Hindlimb muscle (tissue), 1 donor: ENCODE data around the gene IL22RA1. TPM values are rescaled to one million over a fixed set of nuclear protein-coding genes. Genes with fewer than 3 reads are reported as not detected.

Source experiments
- DNase-seq: peaks from one replicate; pipeline ENCODE4 v3.0.0-alpha.2; 2013
- polyA plus RNA-seq: library from polyadenylated mRNA; unstranded; fragments of 120-200 nt; gene quantifications from one replicate; pipeline ENCODE4 v1.2.1, GENCODE V29; 2013; ENCODE audit not compliant: insufficient read length

The IL22RA1 gene
- polyA plus RNA-seq, 1 donor: not detected

DNA sequence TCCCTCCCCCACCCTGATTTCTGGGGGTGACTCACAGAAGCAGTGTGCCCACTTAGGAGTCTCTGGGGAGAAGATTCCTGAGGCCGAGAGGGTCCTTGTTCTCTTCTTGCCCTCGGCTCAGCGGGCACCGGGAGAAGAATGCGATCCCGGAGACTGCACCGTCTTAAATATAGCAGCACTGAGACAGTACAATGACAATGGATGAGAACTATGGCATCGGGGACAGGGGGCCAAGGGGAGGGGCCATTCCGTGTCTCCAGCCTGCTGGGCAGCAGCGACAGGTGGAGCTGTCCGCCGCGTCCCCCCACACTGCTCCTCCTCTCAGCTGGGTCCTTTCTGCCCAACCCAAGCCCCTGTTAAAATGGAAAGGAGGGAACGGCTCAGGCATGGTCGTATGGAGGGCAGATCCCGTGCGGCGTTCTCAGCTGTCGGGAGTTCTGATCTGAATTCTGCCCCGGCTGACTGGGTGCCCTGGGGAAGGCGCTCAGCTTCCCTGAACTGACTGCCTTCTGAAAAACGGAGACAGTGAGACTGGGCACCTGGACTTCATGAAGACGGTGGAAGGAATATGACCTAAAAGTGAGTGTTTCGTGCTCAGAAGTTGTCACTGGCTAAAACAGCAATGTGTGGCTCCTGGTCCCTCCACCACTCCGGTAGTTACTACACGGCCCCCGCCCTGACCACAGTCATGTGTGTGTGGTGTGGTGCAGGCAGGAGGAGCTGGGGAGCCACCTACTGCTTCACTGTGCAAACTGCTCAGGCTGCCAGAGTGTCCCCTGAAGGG lies 30.8 kb downstream of the IL22RA1 start, which contains the start of gene MYOM3:
Gene MYOM3, minus strand, starts transcription at position 140 of the 784 bp plus-strand sequence. CDS start 3,499 bp downstream, outside the sequence.
- no peak for DNase-seq

DNA sequence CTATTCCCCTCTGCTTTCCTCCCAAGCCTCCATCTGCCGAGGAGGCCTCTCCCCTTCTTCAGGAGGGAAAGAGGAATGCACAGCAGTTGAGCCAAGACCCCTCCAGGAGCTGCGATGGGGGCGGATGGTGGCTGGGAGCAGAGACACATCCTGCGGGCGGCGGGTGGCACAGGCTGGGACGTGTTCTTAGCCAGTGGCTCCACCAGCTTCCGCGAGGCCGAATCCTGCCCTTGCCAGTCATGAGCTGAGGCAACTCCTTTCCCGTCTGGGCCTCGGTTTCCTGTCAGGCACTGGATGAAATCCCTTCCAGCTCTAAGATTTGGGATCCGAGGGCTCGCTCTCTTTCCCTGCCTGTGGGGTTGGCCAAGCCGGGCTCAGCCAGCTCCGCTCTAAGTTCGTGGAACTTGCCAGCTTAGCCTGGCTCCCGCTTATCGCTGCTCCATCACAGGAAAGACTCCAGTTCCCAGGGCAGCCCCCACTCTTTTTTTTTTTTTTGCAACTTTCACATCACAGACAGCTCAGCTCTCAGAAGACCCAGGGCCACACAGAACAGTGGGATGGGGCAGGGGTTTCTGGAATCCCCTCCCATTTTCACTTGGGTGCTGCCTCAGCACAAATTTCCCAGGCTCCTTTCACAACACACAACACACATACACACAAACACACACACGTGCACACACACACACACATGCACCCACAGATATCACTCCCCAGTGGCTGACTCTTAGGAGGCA lies 31.5 kb downstream of the IL22RA1 start:
- no peak for DNase-seq

DNA sequence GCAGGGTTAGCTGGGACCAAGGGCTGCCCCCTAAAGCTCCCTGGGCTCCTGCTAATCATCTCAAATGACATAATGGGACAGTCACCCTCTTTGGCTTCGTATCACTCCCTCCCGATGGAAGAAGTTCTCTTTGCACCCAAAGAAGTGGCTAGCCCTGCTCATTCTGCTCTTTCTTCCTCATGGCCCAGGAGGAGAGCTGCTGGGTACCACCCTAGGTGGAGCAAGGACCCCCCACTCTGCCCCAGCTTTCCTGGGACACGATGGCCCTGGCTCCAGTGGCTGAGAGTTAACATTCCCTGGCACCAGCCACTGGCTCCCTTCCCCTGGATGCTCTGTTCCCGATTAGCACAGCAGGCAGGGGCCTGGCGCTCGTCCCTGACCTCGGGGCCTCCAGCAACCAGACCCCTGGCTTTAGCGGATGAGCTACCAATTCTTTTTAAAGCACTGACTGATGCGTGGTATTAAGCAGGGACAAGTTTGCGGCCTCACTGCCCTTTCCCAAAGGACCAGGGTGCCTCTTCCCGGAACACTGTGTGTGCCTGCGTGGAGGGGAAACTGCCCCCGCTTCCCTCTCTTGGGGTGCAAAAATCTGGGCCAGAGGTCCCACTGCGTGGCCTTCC lies 32.2 kb downstream of the IL22RA1 start:
- no peak for DNase-seq

DNA sequence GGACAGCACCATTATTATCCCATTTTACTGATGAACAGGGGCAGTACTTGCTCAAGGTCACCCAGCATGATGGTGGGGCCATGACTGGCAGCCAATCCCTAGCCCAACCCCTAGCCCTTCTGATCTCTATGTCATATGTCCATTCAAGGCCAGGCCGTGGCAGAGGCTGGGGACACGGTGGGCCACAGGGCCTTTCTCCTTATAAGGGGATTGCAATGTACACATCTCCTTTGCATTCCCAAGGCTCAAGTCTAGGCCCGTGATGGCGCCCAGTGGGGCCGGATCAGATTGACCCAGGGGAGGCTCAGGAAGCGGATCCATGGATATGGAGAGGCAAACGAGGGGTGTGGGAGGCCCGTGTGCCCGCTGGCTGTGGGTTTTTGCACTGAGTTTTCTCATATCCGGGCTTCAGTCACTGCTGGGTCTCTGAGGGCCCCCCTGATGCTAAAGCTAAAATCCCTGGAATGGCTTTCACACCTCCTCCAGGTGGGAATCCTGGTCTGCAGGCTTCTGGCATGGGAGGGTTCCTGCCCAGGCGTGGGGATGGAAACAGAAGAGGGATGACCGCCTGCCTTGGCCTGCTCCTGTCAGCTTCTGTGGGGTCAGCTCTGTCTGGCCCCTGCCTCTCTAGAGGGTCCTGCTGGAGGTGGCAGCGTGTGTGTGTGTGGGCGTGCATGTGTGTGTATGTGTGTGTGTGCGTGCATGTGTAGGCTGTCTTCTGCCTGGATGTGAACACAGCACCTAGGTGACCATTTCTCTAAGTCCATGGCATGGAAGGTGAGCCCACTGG lies 33.1 kb downstream of the IL22RA1 start:
- no peak for DNase-seq

DNA sequence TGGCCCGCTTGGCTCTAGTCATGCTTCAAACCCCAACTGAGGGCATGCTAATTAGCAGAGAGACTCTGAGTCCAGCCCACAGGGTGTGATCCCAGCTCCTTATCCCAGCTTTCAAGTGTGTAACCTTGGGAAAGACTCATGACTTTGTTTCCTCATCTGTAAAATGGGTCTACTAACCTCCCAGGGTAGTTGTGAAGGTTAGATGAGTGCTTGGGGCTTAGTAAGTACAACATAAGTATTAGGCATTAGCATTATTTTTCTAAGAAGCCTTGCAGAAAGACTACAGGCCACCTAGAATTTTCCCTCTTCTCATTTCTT lies 33.8 kb downstream of the IL22RA1 start:
- no peak for DNase-seq

DNA sequence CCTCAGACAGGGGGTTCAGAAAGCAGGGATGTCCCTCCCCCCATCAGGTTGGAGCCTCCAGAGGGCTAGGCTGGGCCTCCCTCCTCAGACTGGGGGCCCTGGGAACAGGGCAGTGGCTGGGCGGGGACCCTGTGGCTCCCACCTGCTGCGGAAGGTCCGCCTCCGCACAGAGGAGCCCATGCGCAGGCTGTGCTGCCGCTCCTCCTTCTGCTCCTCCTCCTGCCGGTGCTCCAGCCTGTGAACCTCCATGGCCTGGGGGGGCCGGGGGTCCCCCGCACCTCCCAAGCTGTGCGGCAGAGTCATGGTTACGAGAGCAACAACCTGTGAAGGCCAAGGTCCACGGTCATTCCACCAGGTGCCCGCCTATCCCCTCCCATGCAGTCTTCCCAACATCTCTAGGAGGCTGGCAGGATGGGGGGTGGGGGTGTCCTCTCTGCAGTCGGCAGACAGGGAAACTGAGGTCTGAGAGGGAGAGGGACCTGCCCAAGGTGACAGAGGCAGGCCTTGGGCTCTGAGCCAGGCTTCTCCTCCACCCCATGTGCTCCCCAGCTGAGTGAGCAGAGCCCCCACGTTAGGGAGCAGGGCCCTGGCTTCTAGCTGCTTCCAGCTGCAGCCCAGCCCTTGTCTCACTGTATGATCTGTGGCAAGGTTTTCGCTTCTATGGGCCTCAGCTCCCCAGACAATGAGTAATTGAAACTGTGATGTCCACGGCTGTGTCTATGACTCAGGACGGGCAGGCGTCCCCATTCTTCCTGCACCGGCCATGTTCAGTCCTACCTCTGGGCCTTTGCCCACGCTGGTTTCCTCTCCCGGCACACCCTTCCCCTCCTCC lies 34.4 kb downstream of the IL22RA1 start:
- DNase-seq: no peak

DNA sequence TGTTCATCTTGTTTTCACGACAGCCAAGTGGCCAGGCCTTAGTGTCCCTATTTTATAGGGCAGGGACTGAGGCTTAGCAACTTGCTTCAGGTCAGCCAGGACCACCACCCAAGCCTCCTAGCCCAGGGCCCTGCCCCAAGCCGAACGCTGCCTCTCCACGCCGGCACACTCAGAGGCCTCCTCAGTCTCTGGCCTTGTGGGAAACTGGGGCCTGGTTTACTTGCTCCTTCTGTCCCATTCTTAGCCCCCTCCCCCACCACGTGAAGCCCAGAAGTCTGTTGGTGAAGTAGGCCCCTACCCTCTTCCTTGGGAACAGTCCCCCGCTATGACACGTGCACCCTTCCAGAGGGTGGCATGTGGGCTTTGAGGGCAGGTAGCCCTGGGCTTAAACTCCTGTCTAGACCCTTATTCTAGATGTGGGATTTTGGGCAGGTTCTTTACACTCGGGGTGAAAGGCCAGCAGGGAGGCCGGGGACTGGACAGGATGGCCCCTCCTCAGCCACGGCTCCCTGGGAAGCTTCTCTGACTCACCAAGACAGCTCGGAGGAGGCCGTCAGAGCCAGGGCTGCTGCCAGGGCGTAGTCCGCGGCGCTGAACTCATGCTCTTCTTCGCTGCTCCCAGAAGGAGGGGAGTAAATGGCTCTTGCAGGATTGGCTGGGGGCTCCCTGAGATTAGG lies 35.3 kb downstream of the IL22RA1 start:
- no peak for DNase-seq

DNA sequence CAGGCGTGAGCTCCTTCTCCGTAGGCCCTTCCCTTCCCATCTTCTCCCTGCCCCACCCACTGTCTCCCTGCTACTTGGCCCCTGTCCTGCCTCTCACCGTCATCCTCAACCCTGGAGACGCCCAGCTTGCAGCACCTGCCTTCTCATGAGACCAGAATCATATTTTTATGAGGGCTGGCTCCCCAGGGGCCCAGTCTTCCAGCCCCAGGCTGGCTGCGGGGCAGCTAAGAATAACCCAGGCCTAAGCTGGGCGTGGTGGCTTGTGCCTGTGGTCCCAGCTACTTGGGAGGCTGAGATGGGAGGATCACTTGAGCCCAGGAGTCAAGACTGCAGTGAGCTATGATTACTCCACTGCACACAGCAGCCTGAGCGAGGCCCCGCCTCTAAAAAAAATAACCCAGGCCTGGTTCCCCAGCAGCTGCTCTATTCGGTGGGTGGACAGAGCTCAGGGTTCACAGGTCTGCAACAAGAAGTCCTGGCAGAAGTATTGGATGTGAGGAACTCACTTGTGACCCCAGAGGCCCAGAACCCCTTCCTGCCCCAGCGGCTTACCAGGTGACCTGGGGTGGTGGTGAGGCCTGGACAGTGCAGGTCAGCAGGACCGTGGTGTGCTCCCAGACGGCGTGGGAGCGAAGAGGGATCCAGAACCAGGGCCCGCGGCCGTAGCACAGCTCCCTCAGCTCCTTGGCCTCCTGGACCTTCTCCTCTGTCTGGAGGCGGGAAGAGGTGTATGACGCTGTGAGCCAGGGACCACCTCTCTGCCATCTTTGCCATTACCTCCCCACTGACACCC lies 37.4 kb downstream of the IL22RA1 start:
- DNase-seq: no peak

DNA sequence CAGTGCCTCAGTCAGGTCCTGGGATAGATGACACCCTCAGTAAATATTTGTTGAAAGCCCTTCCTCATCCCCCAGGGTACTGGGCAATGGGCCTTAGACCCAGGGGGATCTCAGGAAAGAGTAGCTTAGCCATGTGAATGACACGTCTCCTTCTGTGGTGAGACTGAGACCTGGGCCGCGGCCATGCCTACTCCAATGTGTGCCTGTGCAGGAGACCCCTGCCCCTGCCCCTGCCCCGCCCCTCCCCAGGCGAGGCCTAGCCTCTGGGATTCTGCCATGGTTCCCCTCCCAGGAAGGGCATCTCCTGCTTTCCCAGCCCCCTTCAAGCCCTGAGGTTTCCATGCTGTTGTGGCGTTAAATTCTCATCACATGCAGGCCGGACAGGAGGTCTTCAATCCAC lies 38.1 kb downstream of the IL22RA1 start:
- DNase-seq: no peak

DNA sequence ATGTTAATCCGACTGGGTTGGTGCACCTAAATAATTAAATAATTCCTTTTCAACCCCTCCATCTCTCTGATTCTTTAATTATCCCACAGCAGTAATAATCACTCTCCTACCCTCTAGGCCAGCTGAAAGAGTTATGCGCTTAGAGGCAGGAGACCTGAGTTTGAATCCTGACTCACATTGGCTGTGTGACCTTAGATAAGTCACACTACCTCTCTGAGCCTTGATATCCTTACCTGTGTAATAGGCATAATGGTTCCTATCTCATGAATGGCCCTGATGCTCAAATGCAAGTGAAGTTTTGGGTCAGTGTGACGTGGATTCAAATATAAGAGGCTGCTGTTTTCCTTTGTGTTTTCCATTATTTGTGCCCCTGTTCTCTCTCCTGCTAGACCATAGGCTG lies 39.1 kb downstream of the IL22RA1 start:
- no peak for DNase-seq

DNA sequence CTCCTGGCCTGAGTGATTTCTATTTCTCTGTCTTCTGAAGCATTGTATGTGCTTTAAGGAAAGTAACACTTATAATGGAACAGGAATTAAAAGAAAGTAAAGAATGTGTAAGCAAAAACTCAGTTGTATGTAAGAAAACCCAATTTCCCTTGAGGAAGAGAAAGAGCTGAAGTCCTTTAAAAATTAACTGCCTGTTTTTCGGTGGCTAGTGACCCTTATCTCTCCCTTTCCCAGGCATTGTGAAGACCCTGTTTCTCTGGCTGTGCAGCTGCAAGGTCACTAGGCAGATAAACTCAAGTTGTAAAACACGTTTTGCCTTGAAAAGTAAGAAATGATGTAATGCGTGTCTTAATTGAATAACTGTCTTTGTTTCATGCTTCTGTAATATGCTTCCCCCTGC lies 39.5 kb downstream of the IL22RA1 start:
- DNase-seq: no peak

DNA sequence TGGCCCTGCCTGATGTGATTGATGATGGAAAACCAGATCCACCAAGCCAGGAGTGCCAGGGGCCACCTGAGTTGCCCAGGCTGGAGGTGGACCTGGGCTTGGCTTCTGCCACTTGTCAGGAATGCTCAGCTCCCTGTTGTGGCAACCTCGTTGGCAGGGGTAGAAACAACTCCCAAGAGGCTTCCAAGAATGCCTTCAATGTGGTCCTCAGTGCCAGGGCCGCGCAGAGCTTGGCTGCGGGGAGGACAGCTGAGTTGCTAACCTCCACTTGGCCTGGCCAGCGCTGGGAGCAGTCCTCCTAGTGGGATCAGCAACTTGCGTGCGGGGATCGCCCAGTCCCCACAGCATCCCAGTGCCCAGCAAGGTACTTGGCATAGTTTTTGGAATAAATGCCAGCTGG lies 40.0 kb downstream of the IL22RA1 start:
- DNase-seq: no peak

DNA sequence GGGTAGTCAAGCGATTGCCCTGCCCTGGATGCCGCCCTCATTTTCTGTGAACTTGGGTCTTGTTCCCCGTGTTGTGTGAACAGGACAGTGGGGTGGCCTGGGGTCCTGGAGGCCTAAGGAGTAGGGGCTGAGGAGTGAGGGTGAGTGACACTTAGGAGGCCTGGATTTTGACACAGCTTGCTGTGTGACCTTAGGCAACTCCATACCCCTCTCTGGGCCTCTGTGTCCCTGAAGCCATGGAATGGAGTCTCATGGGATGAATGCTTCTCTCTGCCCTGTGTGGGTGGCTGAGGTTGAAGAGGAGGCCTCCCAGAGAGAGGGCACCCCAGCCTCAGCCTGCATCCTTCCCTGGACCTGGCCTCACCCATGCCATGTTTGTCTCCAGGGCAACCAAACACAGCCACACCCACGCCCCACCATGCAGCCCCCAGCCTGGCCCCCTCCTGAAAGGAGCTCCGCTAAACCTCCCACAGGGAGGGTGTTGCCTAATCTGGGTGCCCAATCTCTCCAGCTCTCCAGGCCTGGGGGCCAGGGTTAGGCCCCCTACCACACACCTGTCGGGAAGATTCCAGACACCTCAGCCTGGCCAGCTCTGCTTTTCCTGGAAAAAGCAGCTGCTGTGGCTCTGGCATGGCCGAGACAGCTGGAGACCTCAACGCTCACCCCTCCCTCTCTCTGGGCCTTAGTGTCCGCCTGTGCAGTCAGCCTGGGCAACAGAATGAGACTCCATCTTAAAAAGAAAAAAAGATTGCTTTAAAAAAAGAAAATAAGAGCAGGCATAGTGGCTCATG lies 40.9 kb downstream of the IL22RA1 start:
- DNase-seq: peak; percentile 53

DNA sequence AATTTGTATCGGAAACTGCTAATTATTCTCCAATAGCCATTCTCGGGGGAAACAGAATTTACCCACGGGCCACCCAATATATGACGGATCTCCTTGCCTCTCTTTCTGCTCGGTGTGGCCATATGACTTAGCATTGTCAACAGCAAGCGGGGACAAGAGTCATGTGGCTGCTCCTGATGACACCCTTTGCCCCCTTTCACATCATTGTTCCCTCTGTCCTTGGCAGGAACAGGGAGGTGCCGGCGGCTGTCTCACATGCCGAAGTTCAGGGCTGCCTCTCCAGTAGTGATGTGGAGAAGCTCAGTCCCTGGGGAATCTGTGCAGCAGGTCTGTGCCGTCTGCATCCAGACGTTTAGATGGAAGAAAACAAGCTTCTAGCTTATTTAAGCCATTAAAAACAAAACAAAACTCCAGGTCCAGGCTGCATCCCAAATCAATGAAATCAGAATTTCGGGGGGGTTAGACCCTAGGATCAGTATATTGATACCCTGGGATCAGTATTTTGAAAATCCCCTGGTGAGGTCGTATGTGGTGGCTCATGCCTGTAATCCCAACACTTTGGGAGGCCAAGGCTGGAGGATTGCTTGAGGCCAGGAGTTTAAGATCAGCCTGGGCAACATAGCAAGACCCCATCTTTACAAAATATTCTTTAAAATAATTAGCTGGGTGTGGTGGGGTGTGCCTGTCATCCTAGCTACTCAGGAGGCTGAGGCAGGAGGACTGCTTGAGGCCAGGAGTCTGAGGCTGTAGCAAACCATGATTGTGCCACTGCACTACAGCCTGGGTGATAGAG lies 41.8 kb downstream of the IL22RA1 start:
- DNase-seq: no peak

DNA sequence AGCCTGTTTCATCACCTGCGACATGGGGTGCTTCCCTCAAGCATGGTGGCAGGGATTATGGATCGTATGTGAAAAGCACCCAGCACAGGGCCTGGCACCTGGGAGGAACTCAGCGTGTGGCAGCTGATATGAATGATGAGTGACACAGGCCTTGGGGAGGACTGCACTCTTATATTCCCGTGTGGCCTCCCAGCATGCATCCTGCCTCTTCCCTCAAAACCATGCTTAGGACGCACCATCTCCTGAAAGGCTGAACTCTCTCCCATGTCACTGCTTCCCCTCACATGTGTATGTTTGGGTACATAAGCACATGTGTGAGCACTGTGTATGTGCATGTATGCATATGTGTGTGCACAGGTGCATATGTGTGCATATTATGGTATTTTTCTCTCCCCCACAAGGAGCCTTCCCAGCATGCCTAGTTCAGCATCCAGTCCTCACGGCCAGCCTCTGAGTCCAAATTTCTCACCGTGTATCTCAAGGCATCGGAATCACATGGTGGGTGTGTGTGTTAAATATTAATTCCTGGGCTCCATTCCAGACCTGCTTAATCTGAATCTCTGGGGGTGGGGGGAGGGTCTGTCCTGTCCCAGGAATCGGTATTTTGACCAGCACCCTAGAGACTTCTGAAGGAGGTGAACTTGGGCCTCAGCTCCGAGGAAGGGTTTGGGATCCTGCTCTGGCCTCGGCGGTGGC lies 43.8 kb downstream of the IL22RA1 start:
- no peak for DNase-seq

DNA sequence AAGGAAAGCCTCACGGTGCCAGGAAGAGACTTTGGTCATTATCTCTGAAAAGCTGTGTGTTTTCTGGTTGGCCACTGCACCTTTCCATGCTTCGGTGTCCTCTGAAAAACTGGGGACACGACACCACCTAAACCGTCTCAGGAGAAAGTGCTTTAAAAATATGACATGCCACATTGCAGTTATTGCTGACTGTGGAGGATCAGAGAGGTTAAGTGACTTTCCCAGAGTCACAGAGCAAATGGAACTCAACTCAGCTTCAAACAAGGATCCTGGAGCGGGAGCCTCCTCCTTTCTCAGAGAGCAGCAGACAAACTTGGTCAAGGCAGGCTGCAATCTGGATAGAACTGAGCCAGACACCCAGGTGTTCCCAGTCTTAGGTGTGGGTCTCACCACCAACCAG lies 44.8 kb downstream of the IL22RA1 start:
- DNase-seq: no peak

DNA sequence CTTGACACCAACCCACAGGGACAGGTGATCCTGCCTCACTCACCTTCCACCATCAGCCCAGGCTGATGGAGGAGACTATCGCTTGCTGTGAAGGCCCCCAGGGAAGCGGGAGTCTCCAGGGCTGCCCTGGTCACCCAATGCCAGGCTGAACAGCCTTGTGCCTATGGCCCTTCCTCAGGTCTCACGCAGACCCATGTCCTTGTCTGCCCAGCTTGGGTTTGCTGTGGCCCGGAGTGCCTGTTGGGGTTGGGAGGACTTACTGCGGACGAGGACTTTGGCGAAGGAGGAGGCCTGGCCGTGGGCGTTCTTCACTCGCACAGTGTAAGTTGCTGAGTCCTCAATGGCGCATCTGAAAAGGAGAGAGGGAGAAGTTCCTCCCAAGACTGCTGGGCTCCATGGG lies 45.3 kb downstream of the IL22RA1 start:
- DNase-seq: no peak

DNA sequence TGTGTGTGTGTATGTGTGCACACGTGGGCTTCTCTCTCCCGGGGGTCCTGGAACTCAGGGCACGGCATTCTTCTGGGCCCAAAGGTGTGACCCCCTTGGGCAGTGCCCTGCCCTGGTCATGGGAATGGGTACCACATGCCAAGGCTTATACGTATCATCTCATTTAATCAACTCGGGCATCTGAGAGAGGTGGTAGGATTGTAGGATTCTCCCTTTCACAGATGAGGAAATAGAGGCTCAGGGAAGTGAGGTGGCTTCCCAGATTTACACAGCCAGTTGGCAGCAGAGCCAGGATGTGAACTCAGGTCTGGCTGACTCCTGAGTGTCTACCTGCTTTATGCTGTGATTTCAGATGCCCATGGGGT lies 46.2 kb downstream of the IL22RA1 start:
- DNase-seq: no peak
